GM12878 (cell line): ENCODE measurements around the gene GIMAP2. TPM values are rescaled to one million over a fixed set of nuclear protein-coding genes. Genes with fewer than 3 reads are reported as not detected.

Experiments
- ATAC-seq: fragments of 200-7000 bp; cut with Tn5 transposase; 3 replicates; pipeline ENCODE4 v1.9.1; 2020; ENCODE audit warnings: mild to moderate bottlenecking, moderate library complexity
- BruUV-seq: library from RNA; stranded (reverse); fragments of 400-500 nt; replicated peaks from 2 replicates; lab custom pipeline; 2021; lab: Mats Ljungman, UMichigan
- CTCF ChIA-PET: fragments of 300-600 bp; sonication (Branson Sonifier 250); formaldehyde crosslinking; extraction: SDS; loops from one replicate; lab custom pipeline; 2021; ENCODE audit warnings: inconsistent platforms; lab: Yijun Ruan, JAX
- POLR2A ChIA-PET: fragments of 350-600 bp; formaldehyde crosslinking; extraction: SDS; loops from one replicate; lab custom pipeline; 2021; ENCODE audit warnings: inconsistent platforms; lab: Charles Lee
- RAD21 ChIA-PET: fragments of 300-600 bp; sonication (Branson Sonifier 250); formaldehyde crosslinking; loops from one replicate; lab custom pipeline; 2023; ENCODE audit warnings: antibody characterized with exemption; ENCODE audit not compliant: unreplicated experiment; lab: Charles Lee
- SMC1A ChIA-PET: fragments of 300-600 bp; sonication (Branson Sonifier 250); formaldehyde crosslinking; loops from one replicate; lab custom pipeline; 2023; ENCODE audit not compliant: unreplicated experiment, uncharacterized antibody; lab: Charles Lee
- DNase-seq: peaks from one replicate; pipeline ENCODE4 v3.0.0-alpha.2; 2011; ENCODE audit warnings: low read depth, low spot score
- FAIRE-seq: peaks from 3 replicates; lab custom pipeline; 2011; peaks lifted over from hg19 to GRCh38; lab: Jason Lieb, UNC
- H2AFZ ChIP-seq: 2 replicates; pipeline ENCODE4 v1.6.0; 2011; ENCODE audit warnings: low read depth, low read length, control low read depth; ENCODE audit not compliant: control insufficient read depth
- H3K27ac ChIP-seq: 2 replicates; pipeline ENCODE4 v1.5.1; 2011; ENCODE audit warnings: control low read depth; ENCODE audit not compliant: control insufficient read depth, insufficient read depth
- H3K27me3 ChIP-seq, 2 experiments: replicated peaks in 1 of 2; 2 replicates each; pipeline versions ENCODE4 v1.6.0 to v1.6.1; 2011; ENCODE audit warnings: low read length in 1 of 2; ENCODE audit not compliant: control insufficient read depth in 2 of 2, insufficient read depth in 2 of 2
- H3K36me3 ChIP-seq, 2 experiments: 2 replicates each; pipeline ENCODE4 v1.5.1; 2011; ENCODE audit warnings: low read length in 1 of 2; ENCODE audit not compliant: control insufficient read depth in 2 of 2, insufficient read depth in 2 of 2
- H3K4me1 ChIP-seq: 2 replicates; pipeline ENCODE4 v1.6.1; 2011; ENCODE audit warnings: mild to moderate bottlenecking, low read length, moderate library complexity, mixed read lengths; ENCODE audit not compliant: control insufficient read depth, insufficient read depth
- H3K4me2 ChIP-seq: 2 replicates; pipeline ENCODE4 v1.6.0; 2011; ENCODE audit warnings: control low read depth; ENCODE audit not compliant: control insufficient read depth, insufficient read depth
- H3K4me3 ChIP-seq: fragments of 200-600 bp; sonication (generic); 2 replicates; pipeline ENCODE4 v1.5.1; 2016
- H3K79me2 ChIP-seq: 2 replicates; pipeline ENCODE4 v1.6.0; 2011; ENCODE audit warnings: low read length; ENCODE audit not compliant: control insufficient read depth, insufficient read depth
- H3K9ac ChIP-seq: 2 replicates; pipeline ENCODE4 v1.8.0; 2011; ENCODE audit warnings: low read length, control low read depth, mixed read lengths; ENCODE audit not compliant: control insufficient read depth, insufficient read depth
- H3K9me3 ChIP-seq: replicated peaks from 3 replicates; pipeline ENCODE4 v1.5.1; 2011; ENCODE audit warnings: mild to moderate bottlenecking, low read length; ENCODE audit not compliant: control insufficient read depth, insufficient read depth
- H4K20me1 ChIP-seq: 2 replicates; pipeline ENCODE4 v1.6.0; 2011; ENCODE audit not compliant: control insufficient read depth, insufficient read depth
- DPF2 ChIP-seq: fragments of 450-650 bp; IDR thresholded peaks from 2 replicates; pipeline ENCODE4 v1.6.1; 2017; ENCODE audit warnings: mild to moderate bottlenecking
- EP300 ChIP-seq, 2 experiments: fragments of 150-350 bp in 1 of 2; IDR thresholded peaks; 2 replicates each; pipeline ENCODE4 v1.6.1; 2011 to 2012; ENCODE audit warnings: low read depth in 2 of 2, low read length in 2 of 2, borderline replicate concordance in 1 of 2, improper control_type of control experiment in 1 of 2, inconsistent platforms in 1 of 2; ENCODE audit not compliant: control insufficient read depth in 1 of 2
- FOXK2 ChIP-seq: fragments of 450-650 bp; IDR thresholded peaks from 2 replicates; pipeline ENCODE4 v1.6.1; 2017; ENCODE audit warnings: mild to moderate bottlenecking, moderate library complexity
- JUND ChIP-seq: IDR thresholded peaks from 2 replicates; pipeline ENCODE4 v1.6.1; 2012; ENCODE audit warnings: low read depth, mild to moderate bottlenecking, low read length, improper control_type of control experiment, moderate library complexity
- KLF5 ChIP-seq: fragments of 450-650 bp; IDR thresholded peaks from 2 replicates; pipeline ENCODE4 v1.6.1; 2014; ENCODE audit warnings: mild to moderate bottlenecking; ENCODE audit not compliant: partially characterized antibody
- MLLT1 ChIP-seq: fragments of 450-650 bp; IDR thresholded peaks from 2 replicates; pipeline ENCODE4 v1.6.1; 2016; ENCODE audit warnings: mild to moderate bottlenecking
- MYB ChIP-seq: fragments of 150-350 bp; IDR thresholded peaks from 2 replicates; pipeline ENCODE4 v1.6.1; 2014; ENCODE audit warnings: mild to moderate bottlenecking, low read depth, low read length, borderline replicate concordance
- NFIC ChIP-seq: IDR thresholded peaks from 2 replicates; pipeline ENCODE4 v1.6.1; 2012; ENCODE audit warnings: low read depth, mild to moderate bottlenecking, inconsistent platforms, low read length, moderate library complexity
- NR2F1 ChIP-seq: fragments of 450-650 bp; conservative IDR thresholded peaks from 2 replicates; pipeline ENCODE4 v1.6.1; 2017; ENCODE audit warnings: mild to moderate bottlenecking
- RAD21 ChIP-seq: IDR thresholded peaks from 2 replicates; pipeline ENCODE4 v1.6.1; 2011; ENCODE audit warnings: mild to moderate bottlenecking, low read depth, low read length, moderate library complexity; ENCODE audit not compliant: insufficient read depth
- RCOR1 ChIP-seq: conservative IDR thresholded peaks from 2 replicates; pipeline ENCODE4 v1.6.1; 2012; ENCODE audit warnings: low read depth, low read length, improper control_type of control experiment
- SMARCA5 ChIP-seq: fragments of 450-650 bp; IDR thresholded peaks from 2 replicates; pipeline ENCODE4 v1.6.1; 2017; ENCODE audit warnings: mild to moderate bottlenecking
- SRF ChIP-seq, 2 experiments: IDR thresholded peaks; 2 replicates each; pipeline ENCODE4 v1.6.1; 2011; ENCODE audit warnings: low read depth in 2 of 2, low read length in 2 of 2, mild to moderate bottlenecking in 1 of 2, moderate library complexity in 1 of 2
- TAF1 ChIP-seq: IDR thresholded peaks from 2 replicates; pipeline ENCODE4 v1.6.1; 2011; ENCODE audit warnings: mild to moderate bottlenecking, low read depth, low read length, borderline replicate concordance
- TBL1XR1 ChIP-seq: IDR thresholded peaks from 2 replicates; pipeline ENCODE4 v1.6.1; 2012; ENCODE audit warnings: low read depth, low read length, improper control_type of control experiment
- ZNF24 ChIP-seq: fragments of 450-650 bp; IDR thresholded peaks from 2 replicates; pipeline ENCODE4 v1.6.1; 2017; ENCODE audit warnings: antibody characterized with exemption, mild to moderate bottlenecking
- WGBS: methylation state at CpG from one replicate; pipeline ENCODE4 v1.1.6; 2016; ENCODE audit warnings: low lambda C conversion rate; ENCODE audit not compliant: insufficient replicate concordance, insufficient coverage; ENCODE audit errors: missing lambda C conversion rate; 5-methylcytosine and 5-hydroxymethylcytosine counted together
- in situ Hi-C: fragments of 300-500 bp; cut with MboI; formaldehyde crosslinking; loops from 9 replicates; pipeline ENCODE4 v1.14.3; 2018; ENCODE audit warnings: mixed read lengths
- intact Hi-C: fragments of 100-400 bp; cut with micrococcal nuclease; formaldehyde crosslinking; loops from one replicate; pipeline ENCODE4 v1.14.2; 2022; ENCODE audit not compliant: unreplicated experiment
- polyA plus RNA-seq, 11 experiments: library from polyadenylated mRNA; depleted of rRNA in 4 of 11; unstranded in 6 of 11; stranded (reverse) in 5 of 11; fragments of >200 nt; fragmentation: Nextera tagmentation in 4 of 11; fragmentation: Illumina TruSeq in 1 of 11; extraction: Ambion mirVana in 4 of 11; extraction: Trizol in 1 of 11; gene quantifications; 1 replicate in 1 of 11; 2 replicates in 10 of 11; pipeline versions ENCODE4 v1.2.1 to v1.2.3, GENCODE V29; 2011 to 2016; ENCODE audit warnings: inconsistent platforms in 2 of 11, missing spikeins in 2 of 11, low read depth in 1 of 11
- total RNA-seq, 4 experiments: library from RNA; depleted of rRNA in 3 of 4; stranded (reverse); fragments of >200 nt in 3 of 4; fragmentation: Illumina TruSeq in 1 of 4; extraction: Trizol in 1 of 4; gene quantifications; 2 replicates each; pipeline versions ENCODE4 v1.2.1 to v1.2.3, GENCODE V29; 2013 to 2021
- TF ChIP-seq, protein P1 (sequence below): IDR thresholded peaks from 2 replicates; pipeline ENCODE4 v1.6.1; 2012; ENCODE audit warnings: low read depth, low read length, improper control_type of control experiment
- TF ChIP-seq, protein P2 (sequence below): fragments of 450-650 bp; formaldehyde crosslinking; IDR thresholded peaks from 2 replicates; pipeline ENCODE4 v1.4.0; 2020; ENCODE audit warnings: mild to moderate bottlenecking, moderate library complexity

The GIMAP2 gene
- total and polyA plus RNA-seq, 10 of the 15 experiments (the other 5 are each of a cell fraction or from before 2014, with no cell fraction given) = 21.3 to 102 (median 31.8) TPM

GRCh38 chr7:150668472-150668911, 17.0 kb upstream of the GIMAP2 start:
- Histone ChIP-seq H3K36me3 (no peaks in the 10 kb centered on the region), H2AFZ (peak overlapping the region; percentile 46), H3K9ac (peak overlapping the region; percentile 11), H3K4me1 (peaks cover 65% of the 10 kb centered on the region), H3K79me2 (no peaks in the 10 kb centered on the region), H4K20me1 (no peaks in the 10 kb centered on the region), H3K4me3 (no peak overlapping the region), H3K9me3 (peaks cover 12% of the 10 kb centered on the region), H3K27me3 (no peaks in the 10 kb centered on the region), H3K27ac (peak overlapping the region; percentile 76), H3K4me2 (peak overlapping the region; percentile 39)
- in situ Hi-C loops (no loop called here), intact Hi-C loops (loop anchor here (1.0 to 5.0 kb wide), 5 partner anchors 16 to 291 kb away; partner anchors contain the start of genes GIMAP2, GIMAP6 and ZNF775)
- peak; percentile 99 for DNase-seq
- peak; percentile 90 for ATAC-seq
- SMC1A ChIA-PET = interaction anchor here (0.6 to 5.2 kb wide), 22 partner anchors 7 to 235 kb away, joined by 3 to 57 read pairs (median 5); partner anchors contain the start of genes GIMAP1, GIMAP2, GIMAP4 and GIMAP6
- BruUV-seq = no TSS peak
- RAD21 ChIA-PET = interaction anchor here (1.1 to 3.9 kb wide), 7 partner anchors 17 to 235 kb away, joined by 3 to 31 read pairs (median 11); partner anchors contain the start of genes GIMAP2, GIMAP6 and GIMAP8
- CTCF ChIA-PET = interaction anchor here (0.7 to 2.9 kb wide), 8 partner anchors 12 to 1545 kb away, joined by 3 to 16 read pairs (median 4); partner anchors contain the start of gene GIMAP2
- FAIRE-seq = peak; percentile 81
- 0% methylated on average over 1 of the region's 1 CpG for WGBS
- POLR2A ChIA-PET = interaction anchor here (0.6 to 2.7 kb wide), 5 partner anchors 17 to 663 kb away, joined by 3 to 27 read pairs (median 4); partner anchors contain the start of gene GIMAP2
- TF ChIP-seq EP300 (IDR thresholded peaks at IDR 0.05; ENCODE audit: borderline replicate concordance in 1 of 2, control insufficient read depth in 1 of 2, low read depth in 2 of 2, low read length in 2 of 2) (peak; percentile 33 to 82; a peak in 2 of 4 replicates), TBL1XR1 (peak; percentile 72; the same call in 1 of the 2 replicates), SMARCA5 (no peak), KLF5 (no peak), NFIC (peak; percentile 90), FOXK2 (no peak), JUND (no peak), RCOR1 (no peak), MLLT1 (peak; percentile 79), TAF1 (no peak), NR2F1 (peak; percentile 63; the same call in 1 of the 2 replicates), DPF2 (peak; percentile 79), SRF (IDR thresholded peaks at IDR 0.05; ENCODE audit: low read depth in 2 of 2, low read length in 2 of 2) (no peak), ZNF24 (0 out of 2 replicates have a peak, but pooled peaks have one; percentile 20), MYB (0 out of 2 replicates have a peak, but pooled peaks have one; percentile 40), RAD21 (peak; percentile 19; the same call in 1 of the 2 replicates)
- TF ChIP-seq, protein P1, sequence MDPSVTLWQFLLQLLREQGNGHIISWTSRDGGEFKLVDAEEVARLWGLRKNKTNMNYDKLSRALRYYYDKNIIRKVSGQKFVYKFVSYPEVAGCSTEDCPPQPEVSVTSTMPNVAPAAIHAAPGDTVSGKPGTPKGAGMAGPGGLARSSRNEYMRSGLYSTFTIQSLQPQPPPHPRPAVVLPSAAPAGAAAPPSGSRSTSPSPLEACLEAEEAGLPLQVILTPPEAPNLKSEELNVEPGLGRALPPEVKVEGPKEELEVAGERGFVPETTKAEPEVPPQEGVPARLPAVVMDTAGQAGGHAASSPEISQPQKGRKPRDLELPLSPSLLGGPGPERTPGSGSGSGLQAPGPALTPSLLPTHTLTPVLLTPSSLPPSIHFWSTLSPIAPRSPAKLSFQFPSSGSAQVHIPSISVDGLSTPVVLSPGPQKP = no peak
- TF ChIP-seq, protein P2, sequence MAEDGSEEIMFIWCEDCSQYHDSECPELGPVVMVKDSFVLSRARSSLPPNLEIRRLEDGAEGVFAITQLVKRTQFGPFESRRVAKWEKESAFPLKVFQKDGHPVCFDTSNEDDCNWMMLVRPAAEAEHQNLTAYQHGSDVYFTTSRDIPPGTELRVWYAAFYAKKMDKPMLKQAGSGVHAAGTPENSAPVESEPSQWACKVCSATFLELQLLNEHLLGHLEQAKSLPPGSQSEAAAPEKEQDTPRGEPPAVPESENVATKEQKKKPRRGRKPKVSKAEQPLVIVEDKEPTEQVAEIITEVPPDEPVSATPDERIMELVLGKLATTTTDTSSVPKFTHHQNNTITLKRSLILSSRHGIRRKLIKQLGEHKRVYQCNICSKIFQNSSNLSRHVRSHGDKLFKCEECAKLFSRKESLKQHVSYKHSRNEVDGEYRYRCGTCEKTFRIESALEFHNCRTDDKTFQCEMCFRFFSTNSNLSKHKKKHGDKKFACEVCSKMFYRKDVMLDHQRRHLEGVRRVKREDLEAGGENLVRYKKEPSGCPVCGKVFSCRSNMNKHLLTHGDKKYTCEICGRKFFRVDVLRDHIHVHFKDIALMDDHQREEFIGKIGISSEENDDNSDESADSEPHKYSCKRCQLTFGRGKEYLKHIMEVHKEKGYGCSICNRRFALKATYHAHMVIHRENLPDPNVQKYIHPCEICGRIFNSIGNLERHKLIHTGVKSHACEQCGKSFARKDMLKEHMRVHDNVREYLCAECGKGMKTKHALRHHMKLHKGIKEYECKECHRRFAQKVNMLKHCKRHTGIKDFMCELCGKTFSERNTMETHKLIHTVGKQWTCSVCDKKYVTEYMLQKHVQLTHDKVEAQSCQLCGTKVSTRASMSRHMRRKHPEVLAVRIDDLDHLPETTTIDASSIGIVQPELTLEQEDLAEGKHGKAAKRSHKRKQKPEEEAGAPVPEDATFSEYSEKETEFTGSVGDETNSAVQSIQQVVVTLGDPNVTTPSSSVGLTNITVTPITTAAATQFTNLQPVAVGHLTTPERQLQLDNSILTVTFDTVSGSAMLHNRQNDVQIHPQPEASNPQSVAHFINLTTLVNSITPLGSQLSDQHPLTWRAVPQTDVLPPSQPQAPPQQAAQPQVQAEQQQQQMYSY (CRISPR knock-in tag) = no peak
